Stimulated activated CD8-positive, alpha-beta memory T cell treated with anti-CD3 and anti-CD28 coated beads, Interleukin-7, amount 100 ng/mL, for 4 hours (primary cell): ENCODE measurements around the gene MED16.
A peak's percentile ranks its signal among the peaks of the same experiment; 100 is the strongest.

ENCODE experiments used
- DNase-seq, 2 donors: peaks; one replicate each; pipeline ENCODE4 v3.0.0-alpha.2; 2020; ENCODE audit warnings: low read depth in 2 of 2

Gene MED16

DNA sequence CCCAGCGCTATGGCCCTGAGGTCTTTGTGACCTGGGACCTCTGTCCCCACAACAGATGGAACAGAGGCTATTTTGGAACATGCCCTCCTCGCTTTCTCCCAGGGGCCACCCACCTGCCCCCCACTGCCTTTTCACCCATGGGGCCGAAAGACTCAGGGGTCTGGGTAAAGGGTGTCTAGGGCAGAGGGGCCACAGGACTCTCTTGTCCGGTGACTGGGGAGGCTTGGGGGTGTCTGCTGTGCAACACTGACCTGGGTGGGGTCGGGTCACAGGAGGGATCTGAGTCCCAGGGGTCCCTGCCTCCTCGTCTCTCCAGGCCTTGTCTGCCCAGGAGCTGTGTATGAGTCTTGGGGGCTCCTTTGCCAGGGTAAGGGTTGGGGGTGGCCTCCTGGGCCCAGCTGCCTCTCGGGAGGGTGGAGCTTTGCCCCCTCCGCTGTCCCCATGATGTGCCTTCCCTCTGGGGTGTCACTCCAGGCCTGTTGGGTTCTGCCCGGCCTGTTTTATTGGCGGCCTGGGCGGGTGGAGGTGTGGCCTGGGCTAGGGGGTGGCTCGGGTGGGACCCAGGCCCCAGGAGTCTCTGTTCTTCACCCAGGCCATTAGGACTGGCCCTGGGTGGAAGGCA is 34.9 kb upstream of the MED16 start:
- DNase-seq = no peak

DNA sequence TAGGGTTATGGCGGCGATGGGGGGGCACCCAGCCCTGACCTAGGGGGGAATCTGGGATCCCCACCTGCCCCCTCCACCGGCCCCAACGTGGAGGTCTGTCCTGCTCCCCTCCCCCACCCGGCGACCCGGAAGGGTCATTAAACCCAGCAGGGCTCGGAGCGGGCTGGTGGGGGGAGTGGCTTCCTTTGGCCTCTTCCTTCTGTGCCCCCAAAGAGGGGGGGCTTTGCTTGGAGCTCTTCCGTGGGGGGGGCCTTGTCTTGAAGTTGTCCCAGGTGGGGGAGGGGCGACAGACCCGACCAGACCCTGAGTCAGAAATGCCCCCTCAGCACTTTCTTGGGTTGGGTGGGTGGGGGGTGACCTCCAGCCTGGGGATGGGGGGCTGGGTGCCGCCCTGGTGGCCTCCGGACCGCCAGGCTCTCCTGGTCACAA is 34.4 kb upstream of the MED16 start:
- no peak for DNase-seq

DNA sequence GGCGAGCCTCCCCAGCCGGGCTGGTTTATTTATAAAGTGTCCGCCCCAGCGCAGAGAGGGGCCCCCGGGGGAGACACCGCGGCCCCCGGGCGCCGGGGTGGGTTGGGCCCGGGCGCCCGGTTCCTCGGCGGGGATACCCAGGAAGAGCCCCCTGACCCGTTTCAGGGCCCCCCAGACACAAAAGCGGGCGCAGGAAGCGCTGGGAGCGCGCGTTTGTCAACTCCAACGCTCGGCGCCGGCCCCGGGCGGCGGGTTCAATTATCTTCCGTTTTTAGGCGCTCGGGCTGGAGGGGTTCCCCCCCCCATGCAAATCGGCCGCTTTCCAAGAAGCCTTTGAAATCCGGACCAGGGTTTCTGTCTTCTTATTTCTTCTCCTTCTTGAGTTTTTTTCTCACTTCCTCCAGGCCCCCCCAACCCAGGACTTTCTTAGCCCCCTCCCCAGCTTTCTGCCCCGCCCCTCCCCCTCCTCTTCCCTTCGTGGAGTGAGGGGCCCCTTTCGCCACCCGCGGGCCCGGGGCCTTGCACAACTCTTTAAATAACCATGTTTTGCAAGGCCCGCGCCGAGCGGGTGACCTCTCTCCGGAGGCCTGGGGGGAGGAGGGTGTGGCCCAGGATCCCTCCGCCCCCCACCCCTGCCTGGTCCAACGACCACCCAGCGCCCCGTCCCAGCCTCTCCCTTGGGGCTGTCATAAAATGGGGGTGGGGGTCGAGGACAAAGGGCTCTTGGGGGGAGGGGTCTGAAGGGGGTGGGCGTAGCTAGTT is 33.8 kb upstream of the MED16 start:
- DNase-seq = no peak

DNA sequence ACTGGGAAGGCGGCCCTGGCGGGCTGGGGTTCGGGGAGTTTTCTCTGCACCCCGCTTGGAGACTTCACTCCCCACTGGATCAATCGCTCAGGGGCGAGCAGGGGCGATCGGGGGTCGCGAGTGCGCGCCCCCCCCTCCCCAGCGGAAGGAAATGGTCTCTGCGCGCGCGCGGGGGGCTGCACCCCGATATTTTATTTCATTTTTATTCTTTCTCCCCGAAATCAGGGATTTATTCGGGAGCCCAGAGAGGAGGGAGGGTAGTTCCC is 33.3 kb upstream of the MED16 start:
- no peak for DNase-seq

DNA sequence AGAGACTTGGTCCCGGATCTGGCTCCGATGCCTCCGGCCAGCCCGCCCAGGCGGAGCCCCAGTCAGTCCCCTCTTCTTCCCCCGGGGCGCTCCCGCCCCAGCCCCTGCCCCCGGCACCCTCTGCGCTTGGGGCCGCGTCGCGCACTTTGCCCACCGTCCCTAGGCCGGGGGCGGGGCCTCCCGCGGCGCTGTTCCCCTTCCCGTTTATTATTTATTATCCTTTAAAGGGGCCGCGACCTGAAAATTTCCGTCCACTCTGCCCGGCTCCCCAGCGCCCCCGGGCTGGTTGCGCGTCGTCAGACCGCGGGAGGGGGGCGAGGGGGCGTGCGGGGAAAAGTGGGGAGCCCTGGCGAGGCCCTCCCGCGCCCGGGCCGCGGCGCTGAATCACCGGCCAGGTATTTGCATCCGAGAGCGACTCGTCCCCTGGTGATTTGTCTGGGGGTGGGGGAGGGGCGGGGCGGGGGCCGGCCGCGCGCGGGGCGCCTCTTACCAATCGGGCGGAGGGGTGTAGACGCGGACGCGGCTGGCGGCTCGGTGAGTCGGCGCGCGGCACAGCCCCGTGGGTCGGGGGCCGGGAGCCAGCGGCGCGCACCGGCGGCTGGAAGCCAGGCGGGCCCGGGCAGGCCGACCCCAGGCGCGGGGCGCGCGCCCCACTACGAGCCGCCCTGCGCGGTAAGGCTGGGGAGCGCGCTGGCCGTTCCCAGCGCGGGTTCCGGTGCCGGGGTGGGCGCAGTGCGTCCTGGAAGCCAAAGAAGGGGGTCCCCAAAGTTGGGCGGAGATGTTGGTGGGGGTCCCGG is 32.7 kb upstream of the MED16 start, which contains the start of gene ARID3A:
Gene ARID3A (plus strand): TSS at position 510 of the 797 bp plus-strand sequence. CDS start 3,494 bp downstream, outside the sequence.
- peak; percentile 40 to 73 for DNase-seq

DNA sequence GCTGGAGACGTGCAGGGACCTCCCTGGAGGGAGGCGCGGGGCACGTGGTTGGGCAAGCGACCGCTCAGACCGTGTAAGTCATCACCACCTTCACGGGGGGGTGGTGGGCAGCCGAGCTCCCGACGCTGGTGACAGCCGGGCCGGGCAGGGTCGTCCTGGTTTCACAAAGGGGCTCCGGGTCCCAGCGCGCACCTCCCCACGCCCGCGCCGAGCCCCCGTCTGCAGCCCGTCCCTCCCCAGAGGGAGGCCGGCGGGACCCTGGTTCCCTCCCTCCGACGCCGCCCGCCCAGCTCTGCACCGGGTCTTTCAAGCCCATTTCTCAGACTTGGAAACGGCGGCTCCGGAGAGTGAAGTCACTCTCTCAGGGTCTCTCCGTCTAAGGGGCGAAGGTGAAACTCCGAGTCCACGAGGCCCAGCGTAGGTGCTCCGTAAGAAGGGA is 32.1 kb upstream of the MED16 start:
- DNase-seq = peak in 1 of 2 donors; percentile 38

DNA sequence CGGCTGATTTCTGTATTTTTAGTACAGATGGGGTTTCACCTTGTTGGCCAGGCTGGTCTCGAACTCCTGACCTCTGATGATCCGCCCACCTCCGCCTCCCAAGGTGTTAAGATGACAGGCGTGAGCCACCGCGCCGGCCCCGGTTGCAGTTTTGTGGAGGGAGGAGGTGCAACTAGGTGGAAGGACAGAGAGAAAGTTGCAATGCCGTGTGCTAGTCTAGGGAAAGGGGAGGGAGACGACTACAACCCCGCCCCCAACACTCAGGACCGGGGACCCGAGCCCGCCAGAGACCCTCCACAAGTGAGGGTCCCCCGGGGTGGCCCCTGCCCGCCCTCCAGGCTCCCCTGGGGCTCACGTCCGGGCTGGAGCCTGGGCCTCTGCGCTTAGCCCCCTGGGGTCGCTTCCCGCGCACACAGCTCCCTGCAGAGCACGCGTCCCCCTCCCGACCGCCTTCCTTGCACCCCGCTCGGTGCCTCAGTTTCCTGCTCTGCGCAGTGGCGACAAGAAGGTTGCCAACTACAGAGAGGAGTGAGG is 31.6 kb upstream of the MED16 start:
- DNase-seq = no peak

DNA sequence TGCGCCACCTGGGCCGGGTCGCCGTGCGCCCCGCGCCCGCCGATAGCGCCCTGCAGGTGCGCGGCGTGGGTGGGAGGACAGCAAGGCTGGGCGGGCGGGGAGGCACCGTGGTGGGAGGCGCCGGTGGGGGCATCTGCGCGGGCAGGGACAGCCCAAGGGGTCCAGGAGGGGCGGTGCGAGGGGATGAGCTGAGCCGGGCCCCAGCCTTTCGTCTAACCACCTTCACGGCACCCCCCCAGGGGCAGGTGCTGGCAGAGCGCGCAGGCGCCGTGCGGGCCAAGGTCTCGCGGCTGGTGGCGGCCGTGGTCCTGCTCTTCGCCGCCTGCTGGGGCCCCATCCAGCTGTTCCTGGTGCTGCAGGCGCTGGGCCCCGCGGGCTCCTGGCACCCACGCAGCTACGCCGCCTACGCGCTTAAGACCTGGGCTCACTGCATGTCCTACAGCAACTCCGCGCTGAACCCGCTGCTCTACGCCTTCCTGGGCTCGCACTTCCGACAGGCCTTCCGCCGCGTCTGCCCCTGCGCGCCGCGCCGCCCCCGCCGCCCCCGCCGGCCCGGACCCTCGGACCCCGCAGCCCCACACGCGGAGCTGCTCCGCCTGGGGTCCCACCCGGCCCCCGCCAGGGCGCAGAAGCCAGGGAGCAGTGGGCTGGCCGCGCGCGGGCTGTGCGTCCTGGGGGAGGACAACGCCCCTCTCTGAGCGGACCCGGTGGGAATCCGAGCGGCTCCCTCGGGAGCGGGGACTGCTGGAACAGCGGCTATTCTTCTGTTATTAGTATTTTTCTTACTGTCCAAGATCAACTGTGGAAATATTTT is 27.3 kb upstream of the MED16 start:
- peak; percentile 31 to 66 for DNase-seq

DNA sequence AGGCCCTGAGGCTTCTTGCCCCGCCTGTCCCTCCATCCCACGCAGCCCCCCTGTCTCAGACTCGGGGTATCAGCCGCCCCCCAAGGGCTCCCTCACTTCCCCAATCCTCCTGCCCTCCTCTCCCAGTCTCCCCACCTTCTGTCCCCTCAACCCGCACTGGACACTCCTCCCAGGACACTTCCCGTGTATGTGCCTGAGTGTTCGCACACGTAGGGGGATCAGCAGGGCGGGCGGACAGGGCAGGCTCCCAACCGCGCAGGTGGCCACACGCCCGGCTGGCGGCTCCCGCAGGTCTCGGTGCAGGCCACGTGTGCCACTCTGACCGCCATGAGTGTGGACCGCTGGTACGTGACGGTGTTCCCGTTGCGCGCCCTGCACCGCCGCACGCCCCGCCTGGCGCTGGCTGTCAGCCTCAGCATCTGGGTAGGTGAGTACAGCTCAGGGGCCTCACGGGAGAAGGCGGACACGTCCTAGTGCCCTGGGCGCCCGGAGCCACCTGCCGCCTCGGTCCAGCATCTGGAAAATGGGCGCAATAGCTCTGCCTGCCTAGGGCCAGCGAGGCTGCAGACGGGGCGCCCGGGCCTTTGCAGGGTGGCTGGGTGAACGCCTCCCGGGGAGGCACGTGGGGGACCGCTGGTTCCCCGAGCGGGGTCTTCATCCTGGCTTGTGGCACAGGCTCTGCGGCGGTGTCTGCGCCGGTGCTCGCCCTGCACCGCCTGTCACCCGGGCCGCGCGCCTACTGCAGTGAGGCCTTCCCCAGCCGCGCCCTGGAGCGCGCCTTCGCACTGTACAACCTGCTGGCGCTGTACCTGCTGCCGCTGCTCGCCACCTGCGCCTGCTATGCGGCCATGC is 26.4 kb upstream of the MED16 start:
- no peak for DNase-seq

DNA sequence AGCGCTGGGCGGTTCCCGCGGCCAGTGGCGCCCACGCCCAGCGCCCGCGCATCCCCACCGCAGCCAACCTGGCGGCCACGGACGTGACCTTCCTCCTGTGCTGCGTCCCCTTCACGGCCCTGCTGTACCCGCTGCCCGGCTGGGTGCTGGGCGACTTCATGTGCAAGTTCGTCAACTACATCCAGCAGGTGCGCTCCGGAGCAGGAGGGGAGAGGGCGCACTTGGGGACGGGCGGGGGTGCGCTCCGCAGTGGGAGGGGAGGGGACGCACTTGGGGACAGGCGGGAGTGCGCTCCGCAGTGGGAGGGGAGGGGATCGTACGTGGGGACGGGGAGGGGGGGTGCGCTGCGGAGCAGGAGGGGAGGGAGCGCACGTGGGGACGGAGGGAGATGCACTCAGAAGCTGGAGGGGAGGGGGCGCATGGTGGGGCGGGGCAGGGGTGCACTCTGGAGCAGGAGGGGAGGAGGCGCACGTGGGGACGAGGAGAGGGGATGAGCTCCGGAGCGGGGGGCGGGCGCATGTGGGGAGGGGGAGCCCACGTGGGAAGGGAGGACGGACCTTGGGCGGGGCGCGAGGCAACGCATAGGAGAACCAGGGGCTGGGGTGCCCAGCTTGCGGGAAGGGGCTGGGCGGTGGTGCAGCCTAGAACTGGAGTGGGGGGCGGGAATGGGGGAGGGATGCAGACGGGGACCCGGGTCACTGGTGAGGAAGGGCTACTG is 25.7 kb upstream of the MED16 start:
- no peak for DNase-seq

DNA sequence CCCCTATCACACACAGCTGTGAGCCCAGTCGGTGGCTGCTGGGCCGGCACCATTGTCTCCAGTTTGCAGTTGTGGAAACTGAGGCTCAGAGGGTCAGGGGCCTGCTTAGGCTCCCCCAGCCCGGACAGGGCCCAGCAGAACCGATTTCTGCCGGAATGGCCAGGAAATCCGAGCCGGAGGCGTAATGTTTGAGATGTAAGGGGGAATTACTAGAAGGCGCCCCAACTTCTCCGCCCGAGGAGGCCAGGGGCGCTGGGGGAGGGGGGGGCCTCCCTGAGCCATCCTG is 25.1 kb upstream of the MED16 start:
- DNase-seq = no peak

DNA sequence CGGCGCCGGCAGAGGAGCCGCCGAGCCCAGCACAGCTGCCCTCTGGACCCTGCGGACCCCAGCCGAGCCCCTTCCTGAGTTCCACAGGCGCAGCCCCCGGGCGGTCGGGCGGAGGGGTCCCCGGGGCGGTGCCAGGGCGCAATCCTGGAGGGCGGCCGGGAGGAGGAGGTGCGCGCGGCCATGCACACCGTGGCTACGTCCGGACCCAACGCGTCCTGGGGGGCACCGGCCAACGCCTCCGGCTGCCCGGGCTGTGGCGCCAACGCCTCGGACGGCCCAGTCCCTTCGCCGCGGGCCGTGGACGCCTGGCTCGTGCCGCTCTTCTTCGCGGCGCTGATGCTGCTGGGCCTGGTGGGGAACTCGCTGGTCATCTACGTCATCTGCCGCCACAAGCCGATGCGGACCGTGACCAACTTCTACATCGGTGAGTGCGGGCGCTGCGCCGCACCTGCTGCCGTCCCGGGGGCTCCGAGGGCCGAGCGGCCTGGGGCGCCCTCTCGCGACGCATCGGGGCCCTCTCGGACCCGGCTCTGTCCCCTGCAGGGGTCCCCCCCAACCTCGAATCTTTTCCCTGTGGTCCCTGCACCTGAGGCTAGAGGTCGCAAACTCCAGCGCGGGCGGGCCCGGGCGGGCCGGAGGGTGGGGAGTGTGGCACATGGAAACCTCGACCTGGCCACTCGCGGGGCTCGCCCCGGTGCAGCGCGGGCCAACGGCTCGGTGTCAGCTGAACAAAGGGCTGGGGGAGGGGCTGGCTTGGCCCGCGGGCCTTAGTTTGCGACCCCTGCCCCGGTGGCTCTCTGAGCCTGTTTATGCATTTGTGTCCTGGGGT is 24.6 kb upstream of the MED16 start, which contains the start of gene KISS1R:
Gene KISS1R (plus strand): TSS at position 11 of the 829 bp plus-strand sequence. CDS start 170 bp downstream, at position 181.
- DNase-seq = no peak

DNA sequence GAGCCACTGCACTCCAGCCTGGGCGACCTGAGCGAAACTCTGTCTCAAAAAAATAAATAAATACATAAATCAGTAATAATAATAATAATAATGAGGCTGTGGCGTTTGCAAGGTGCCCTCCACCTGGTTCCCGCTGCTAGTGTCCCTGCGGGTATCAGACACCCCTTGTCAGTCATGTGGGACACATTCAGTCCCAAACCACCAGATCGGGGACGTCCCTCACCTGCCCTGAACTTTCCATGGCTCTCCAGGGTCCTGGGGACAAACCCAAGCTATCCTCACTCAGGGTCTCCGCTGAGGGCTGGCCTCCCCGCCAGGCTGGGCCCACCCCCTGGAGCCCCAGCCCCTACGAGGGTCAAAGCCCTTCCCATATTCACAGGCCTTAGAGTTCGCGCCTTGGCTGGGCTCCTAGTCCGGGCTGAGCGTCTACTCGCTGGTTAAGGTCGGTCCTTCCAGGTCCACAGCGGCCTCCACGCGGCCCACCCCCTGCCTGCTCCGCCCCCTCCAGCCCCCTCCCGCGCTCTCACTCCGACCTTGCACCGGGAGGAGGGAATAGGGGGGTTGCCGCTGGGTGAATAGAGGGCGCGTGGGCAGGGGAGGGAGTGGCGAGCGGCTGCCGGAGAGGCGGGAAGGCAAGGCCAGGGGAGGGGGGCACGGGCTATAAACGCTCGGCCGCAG is 23.8 kb upstream of the MED16 start:
- DNase-seq = no peak

DNA sequence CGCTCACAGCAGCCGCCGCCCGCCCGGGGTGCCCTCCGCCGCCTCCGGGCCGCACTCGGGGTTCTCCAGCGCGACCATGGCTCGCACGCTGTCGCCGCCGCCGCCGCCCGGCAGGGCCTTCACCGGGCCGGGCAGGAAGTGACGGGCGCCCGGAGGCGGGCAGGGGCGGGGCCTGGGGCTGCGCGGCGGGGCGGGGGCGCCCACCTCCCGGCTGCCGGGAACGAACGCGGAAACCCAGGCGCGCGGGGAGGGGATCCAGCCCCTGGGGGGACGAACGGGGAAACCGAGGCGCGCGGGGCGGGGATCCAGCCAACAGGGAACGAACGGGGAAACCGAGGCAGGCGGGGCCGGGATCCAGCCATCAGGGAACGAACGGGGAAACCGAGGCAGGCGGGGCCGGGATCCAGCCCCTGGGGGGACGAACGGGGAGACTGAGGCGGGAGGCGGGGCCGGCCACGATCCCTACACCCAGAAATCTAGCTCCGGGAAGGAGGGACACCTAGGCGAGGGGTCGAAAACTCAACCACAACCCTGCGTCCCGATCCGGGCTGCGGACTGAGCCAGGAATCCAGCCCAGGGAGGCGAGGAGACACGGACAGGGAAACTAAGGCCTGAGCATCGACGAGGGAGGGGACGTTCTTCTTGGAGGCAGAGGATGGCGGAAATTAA is 20.2 kb upstream of the MED16 start, which contains the start of gene R3HDM4:
Gene R3HDM4 (minus strand): TSS at position 140 of the 669 bp plus-strand sequence. CDS start 62 bp downstream, at position 78.
- DNase-seq = peak; percentile 56 to 82

DNA sequence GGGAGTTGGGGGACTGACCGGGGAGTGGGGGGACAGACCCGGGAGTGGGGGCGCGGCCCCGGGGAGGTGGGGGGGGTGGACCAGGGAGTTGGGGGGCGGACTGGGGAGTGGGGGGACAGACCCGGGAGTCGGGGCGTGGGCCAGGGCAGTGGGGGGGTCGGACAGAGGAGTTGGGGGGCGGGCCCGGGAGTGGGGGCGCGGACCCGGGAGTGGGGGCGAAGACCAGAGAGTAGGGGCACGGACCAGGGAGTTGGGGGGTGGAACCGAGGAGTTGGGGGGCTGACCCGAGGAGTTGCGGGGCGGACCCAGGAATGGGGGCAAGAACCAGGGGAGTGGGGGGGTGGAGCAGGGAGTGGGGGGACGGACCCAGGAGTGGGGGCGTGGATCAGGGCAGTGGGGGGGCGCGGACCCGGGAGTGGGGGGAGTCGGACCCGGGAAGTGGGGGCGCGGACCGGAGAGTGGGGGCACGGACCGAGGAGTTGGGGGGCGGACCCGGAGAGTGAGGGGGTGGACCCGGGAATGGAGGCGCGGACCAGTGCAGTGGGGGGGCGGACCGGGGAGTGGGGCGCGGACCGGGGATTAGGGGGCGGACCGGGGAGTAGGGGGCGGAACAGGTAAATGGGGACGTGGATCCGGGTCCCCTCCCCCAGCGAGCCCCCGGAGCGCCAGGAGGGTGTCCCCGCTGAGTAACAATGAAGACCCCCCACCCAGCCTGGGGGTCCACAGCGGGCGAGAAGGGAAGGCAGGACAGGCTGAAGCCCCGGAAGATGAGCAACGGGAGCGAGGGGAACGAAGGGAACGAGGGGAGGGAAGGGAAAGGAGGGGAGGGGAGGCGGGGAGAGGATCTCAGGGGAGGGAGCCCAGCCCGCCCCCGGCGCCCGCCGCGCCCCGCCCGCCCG is 19.4 kb upstream of the MED16 start:
- DNase-seq = no peak

DNA sequence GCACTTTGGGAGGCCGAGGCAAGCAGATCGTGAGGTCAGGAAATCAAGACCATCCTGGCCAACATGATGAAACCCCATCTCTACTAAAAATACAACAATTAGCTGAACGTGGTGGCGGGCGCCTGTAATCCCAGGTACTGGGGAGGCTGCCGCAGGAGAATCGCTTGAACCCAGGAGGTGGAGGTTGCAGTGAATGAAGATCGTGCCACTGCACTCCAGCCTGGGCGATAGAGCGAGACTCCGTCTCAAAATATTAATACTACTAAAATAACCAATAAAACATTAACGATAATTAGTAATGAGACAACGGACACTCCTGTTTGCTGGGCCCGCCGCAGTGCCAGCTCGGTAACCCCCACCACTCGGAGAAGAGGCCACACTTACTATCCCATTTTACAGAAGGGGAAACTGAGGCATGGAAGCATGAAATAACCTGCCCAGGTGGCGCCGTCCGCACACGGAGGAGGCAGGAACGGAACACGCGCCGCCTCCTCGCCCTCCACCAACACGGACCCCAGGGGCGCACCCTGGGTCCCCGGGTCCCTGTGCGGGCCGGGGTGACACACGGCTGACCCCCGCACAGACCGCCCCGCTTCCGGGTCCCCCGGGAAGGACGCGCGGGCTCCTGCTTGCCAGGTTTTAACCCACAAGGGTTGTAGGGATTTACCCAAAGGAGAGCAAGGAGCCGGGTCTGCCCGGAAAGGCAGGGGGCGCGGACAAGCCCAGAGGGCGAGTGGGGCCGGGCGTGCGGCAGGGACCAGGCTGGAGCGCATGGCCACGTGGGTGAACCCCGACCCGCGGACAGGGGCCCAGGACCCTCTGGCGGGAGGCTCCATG is 18.4 kb upstream of the MED16 start:
- no peak for DNase-seq
